ENCODE results near the gene POLK. TPM values are rescaled to one million over a fixed set of nuclear protein-coding genes. Genes with fewer than 3 reads are reported as not detected.
"Not testable (repeated sequence)": the region's sequence is repeated elsewhere in the genome, so short reads cannot be mapped to it uniquely, and the experiment has no call there.

POLK gene
- total RNA-seq, 2 experiments from 2014 or later = 16.0 to 29.5 TPM

DNA sequence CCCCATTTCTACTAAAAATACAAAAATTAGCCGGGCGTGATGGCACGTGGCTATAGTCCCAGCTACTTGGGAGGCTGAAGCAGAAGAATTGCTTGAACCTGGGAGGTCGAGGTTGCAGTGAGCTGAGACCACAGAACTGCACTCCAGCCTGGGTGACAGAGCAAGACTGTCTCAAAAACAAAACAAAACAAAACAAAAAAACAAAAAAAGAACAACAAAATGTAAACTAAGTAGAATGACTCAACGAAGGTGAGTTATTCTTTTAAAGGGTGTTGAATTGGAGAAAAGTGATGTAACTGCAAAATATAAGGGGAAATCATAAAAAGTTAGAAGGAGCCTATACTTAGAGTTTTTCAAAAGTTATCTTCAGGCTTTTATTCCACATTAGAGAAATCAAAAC lies 6.6 kb upstream of the POLK start:
- H3K9me2 ChIP-seq (ENCODE audit: insufficient read depth, low read length); BruUV-seq (replicated peaks); H3K4me3 ChIP-seq (ENCODE audit: low read depth, low read length, poor library complexity, severe bottlenecking); DNase-seq (ENCODE audit: low spot score); H3K4me2 ChIP-seq (ENCODE audit: low read length); CTCF ChIA-PET (ENCODE audit: unreplicated experiment); POLR2A ChIA-PET; intact Hi-C loops (cut with micrococcal nuclease; ENCODE audit: unreplicated experiment); H3K27ac ChIP-seq (ENCODE audit: low read depth, low read length, poor library complexity, severe bottlenecking); H2AFZ ChIP-seq (ENCODE audit: low read length): not testable (repeated sequence)
- H4K20me1 ChIP-seq (ENCODE audit: insufficient read depth, low read length) = peaks cover 15% of the 10 kb centered on the region; the same call in 1 of the 2 replicates
- peaks cover 62% of the 10 kb centered on the region for H3K36me3 ChIP-seq (ENCODE audit: insufficient read depth, low read length)
- H3K4me1 ChIP-seq (ENCODE audit: insufficient read depth, low read length, poor library complexity, severe bottlenecking) = peaks cover 12% of the 10 kb centered on the region
- peaks cover 22% of the 10 kb centered on the region; the same call in 1 of the 2 replicates for H3K9me3 ChIP-seq (ENCODE audit: low read length)
- H3K79me2 ChIP-seq (ENCODE audit: insufficient read depth, low read depth, low read length) = peaks cover 88% of the 10 kb centered on the region

DNA sequence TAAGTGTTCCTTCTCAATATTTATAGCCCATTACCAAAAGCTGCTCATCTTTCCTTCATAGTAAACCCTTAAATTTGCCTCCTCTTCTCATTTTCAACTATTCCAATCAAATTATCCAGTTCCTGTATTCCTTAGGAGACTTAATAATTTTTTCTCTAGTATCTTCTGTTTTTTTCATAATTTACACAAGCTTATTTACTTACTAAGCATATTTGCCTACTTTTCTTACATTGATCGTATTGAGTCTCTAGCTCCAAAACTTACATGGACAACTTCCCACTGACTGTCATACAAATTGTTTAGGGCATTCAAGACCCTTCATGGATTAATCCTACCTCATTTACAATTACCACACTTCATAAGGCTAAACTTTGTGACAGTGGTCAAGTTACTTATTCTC lies 3.9 kb upstream of the POLK start:
- intact Hi-C loops (cut with micrococcal nuclease; ENCODE audit: unreplicated experiment) = no loop called here
- Histone ChIP-seq H3K4me1 (ENCODE audit: insufficient read depth, low read length, poor library complexity, severe bottlenecking) (peaks cover 17% of the 10 kb centered on the region), H4K20me1 (ENCODE audit: insufficient read depth, low read length) (peaks cover 16% of the 10 kb centered on the region; the same call in 1 of the 2 replicates), H3K9me3 (ENCODE audit: low read length) (peaks cover 22% of the 10 kb centered on the region; the same call in 1 of the 2 replicates), H3K9me2 (ENCODE audit: insufficient read depth, low read length) (no peaks in the 10 kb centered on the region; the same call in 1 of the 2 replicates), H2AFZ (ENCODE audit: low read length) (no peak overlapping the region), H3K4me2 (ENCODE audit: low read length) (no peak overlapping the region), H3K27ac (ENCODE audit: low read depth, low read length, poor library complexity, severe bottlenecking) (no peak overlapping the region), H3K36me3 (ENCODE audit: insufficient read depth, low read length) (peaks cover 37% of the 10 kb centered on the region), H3K4me3 (ENCODE audit: low read depth, low read length, poor library complexity, severe bottlenecking) (no peak overlapping the region), H3K79me2 (ENCODE audit: insufficient read depth, low read depth, low read length) (peaks cover 81% of the 10 kb centered on the region)
- no peak for DNase-seq (ENCODE audit: low spot score)
- ChIA-PET POLR2A (interaction anchor here (0.6 to 2.3 kb wide), 7 partner anchors 9 to 171 kb away, joined by 3 to 7 read pairs (median 3); partner anchors contain the start of gene HMGCR), CTCF (ENCODE audit: unreplicated experiment) (no interaction called here)
- TF ChIP-seq EZH2phosphoT487 (IDR thresholded peaks at IDR 0.05; ENCODE audit: borderline replicate concordance, low read depth, low read length) = no peak
- TF ChIP-seq, protein P1, sequence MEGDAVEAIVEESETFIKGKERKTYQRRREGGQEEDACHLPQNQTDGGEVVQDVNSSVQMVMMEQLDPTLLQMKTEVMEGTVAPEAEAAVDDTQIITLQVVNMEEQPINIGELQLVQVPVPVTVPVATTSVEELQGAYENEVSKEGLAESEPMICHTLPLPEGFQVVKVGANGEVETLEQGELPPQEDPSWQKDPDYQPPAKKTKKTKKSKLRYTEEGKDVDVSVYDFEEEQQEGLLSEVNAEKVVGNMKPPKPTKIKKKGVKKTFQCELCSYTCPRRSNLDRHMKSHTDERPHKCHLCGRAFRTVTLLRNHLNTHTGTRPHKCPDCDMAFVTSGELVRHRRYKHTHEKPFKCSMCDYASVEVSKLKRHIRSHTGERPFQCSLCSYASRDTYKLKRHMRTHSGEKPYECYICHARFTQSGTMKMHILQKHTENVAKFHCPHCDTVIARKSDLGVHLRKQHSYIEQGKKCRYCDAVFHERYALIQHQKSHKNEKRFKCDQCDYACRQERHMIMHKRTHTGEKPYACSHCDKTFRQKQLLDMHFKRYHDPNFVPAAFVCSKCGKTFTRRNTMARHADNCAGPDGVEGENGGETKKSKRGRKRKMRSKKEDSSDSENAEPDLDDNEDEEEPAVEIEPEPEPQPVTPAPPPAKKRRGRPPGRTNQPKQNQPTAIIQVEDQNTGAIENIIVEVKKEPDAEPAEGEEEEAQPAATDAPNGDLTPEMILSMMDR (conservative IDR thresholded peaks at IDR 0.05; ENCODE audit: low read length) = no peak
- BruUV-seq (replicated peaks) = no TSS peak

DNA sequence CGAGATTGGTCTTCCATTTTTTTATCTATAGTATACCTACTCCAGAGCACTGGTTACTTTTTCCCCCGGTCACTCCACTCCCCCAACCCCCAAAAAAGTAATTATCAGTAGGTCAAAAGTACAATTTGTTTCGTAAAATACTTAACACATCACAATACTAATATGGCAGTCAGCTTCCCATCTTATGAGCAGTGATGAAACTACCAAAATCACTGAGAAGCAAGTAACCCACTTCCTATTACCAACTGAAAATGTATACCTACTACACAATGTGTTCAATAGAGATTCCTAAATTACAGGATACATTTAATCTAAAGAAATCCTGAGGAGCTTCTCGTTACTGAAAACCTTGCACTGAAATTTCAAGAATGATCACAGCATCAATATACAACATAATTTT lies 2.1 kb upstream of the POLK start:
- no peak for TF ChIP-seq EZH2phosphoT487 (IDR thresholded peaks at IDR 0.05; ENCODE audit: borderline replicate concordance, low read depth, low read length)
- TF ChIP-seq, protein P1 (conservative IDR thresholded peaks at IDR 0.05; ENCODE audit: low read length) = no peak
- ChIA-PET CTCF (ENCODE audit: unreplicated experiment) (no interaction called here), POLR2A (interaction anchor here (1.0 to 2.5 kb wide), 7 partner anchors 11 to 172 kb away, joined by 3 to 9 read pairs (median 5); partner anchors contain the start of gene HMGCR)
- H3K9me2 ChIP-seq (ENCODE audit: insufficient read depth, low read length) = no peaks in the 10 kb centered on the region; the same call in 1 of the 2 replicates
- DNase-seq (ENCODE audit: low spot score) = no peak
- H3K36me3 ChIP-seq (ENCODE audit: insufficient read depth, low read length) = peaks cover 22% of the 10 kb centered on the region
- peak overlapping the region; percentile 91 for H3K4me3 ChIP-seq (ENCODE audit: low read depth, low read length, poor library complexity, severe bottlenecking)
- peaks cover 34% of the 10 kb centered on the region for H3K4me1 ChIP-seq (ENCODE audit: insufficient read depth, low read length, poor library complexity, severe bottlenecking)
- peaks cover 19% of the 10 kb centered on the region; the same call in 1 of the 2 replicates for H3K9me3 ChIP-seq (ENCODE audit: low read length)
- intact Hi-C loops (cut with micrococcal nuclease; ENCODE audit: unreplicated experiment) = no loop called here
- H4K20me1 ChIP-seq (ENCODE audit: insufficient read depth, low read length) = peaks cover 16% of the 10 kb centered on the region; the same call in 1 of the 2 replicates
- H3K27ac ChIP-seq (ENCODE audit: low read depth, low read length, poor library complexity, severe bottlenecking) = peak overlapping the region; percentile 10
- peak overlapping the region; percentile 99 for H3K4me2 ChIP-seq (ENCODE audit: low read length)
- no TSS peak for BruUV-seq (replicated peaks)
- peak overlapping the region; percentile 67; the same call in 1 of the 2 replicates for H2AFZ ChIP-seq (ENCODE audit: low read length)
- peaks cover 85% of the 10 kb centered on the region for H3K79me2 ChIP-seq (ENCODE audit: insufficient read depth, low read depth, low read length)
